Measurements from ENCODE around the gene ATP6V0B.

Gene ATP6V0B

DNA sequence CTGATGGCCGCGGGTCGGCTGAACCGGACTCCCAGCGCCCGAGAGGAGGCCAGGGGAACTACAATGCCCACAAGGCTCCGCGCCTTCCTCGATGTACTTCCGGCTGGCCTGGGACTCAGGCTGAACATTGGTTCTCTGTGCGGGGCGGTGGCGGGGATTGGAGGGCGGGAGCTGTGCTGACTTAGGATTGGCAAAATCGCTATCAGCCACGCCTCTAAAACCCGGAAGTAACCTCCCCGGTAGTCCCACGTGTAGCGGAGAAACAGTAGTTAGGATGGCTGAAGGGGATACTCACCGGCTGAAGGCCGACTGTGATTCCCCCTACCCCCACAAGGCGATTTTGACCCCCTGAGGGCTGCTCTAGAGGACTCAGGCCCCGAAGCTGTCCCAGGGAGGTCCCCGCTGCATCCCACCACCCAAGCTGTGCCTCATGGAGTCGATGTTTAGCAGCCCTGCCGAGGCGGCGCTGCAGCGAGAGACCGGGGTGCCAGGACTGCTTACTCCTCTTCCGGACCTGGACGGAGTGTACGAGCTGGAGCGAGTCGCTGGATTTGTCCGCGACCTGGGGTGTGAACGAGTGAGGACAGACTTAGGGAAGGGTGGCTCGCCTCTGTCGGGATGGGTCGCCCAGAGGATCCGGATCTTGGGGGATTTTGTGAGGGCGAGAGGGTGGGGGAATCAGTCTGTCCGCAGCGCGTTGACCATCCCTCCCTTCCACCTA, 4.9 kb upstream of the ATP6V0B start, which contains the start of gene DPH2:
TSS of gene DPH2 (plus strand) at position 265 of the 721 bp plus-strand sequence. CDS start at position 431, 166 bp downstream.
- peak; percentile 78 for DNase-seq

DNA sequence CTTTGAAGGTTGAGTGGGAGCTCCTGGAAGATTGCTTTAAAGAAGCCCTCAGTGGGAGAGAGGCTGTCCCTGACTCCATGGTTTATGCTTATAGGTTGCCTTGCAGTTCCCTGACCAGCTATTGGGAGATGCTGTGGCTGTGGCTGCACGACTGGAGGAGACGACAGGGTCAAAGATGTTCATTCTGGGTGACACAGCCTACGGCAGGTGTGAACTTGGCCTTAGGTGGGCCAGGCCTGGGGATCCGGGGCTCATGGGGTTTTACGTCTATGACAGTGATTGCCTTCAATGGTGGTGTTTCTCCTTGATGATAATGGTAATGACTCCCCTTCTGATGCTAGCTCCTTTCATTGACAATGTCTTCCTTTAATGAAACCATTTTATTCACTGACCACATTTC, 4.3 kb upstream of the ATP6V0B start:
- no peak for DNase-seq

GRCh38 chr1:43970911-43971310, 3.8 kb upstream of the ATP6V0B start:
- no peak for DNase-seq

- no peak for DNase-seq
Observed at GRCh38 chr1:43971336-43971980, 3.3 kb upstream of the ATP6V0B start.

GRCh38 chr1:43973981-43974442, 748 bp upstream of the ATP6V0B start:
- no peak for DNase-seq

DNA sequence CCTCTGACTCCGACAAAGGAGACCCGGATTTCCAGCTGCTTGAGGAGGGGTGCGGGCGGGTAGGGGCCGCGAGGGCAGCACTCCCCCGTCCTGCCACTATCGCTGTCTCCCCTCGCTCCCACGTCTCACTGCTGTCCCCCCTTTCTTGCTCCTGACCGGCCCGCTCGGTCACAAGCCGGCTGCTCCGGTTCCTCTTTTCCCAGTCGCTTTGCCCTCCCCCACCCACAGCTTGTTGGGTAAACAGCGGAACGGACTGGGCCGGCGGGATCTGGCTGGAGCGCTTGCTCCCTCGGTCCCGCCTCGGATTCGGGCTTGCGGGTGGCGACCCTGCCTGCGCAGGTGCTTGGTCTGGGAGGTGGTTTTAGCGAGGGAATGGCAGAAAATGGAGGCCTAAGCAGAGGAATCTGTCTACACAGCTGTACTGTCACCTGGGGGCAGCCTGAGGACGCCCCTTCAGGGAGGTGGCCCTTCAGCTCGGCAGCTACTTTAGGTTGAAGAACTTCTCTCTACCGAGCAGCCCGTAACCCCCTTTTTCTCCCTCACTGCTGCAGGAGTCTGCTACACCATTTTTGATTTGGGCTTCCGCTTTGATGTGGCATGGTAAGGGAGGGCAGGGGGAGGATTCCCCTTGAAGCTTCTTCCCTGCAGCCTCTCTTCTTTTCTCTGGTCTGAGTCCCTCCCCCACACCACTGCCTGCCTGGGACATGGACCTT, 645 bp downstream of the ATP6V0B start:
- no peak for DNase-seq

GRCh38 chr1:43976045-43976444, 1.3 kb downstream of the ATP6V0B start:
- no peak for DNase-seq

GRCh38 chr1:43976890-43977289, 2.1 kb downstream of the ATP6V0B start:
- no peak for DNase-seq

- DNase-seq, result no peak
Observed at GRCh38 chr1:43977376-43978263, 2.9 kb downstream of the ATP6V0B start.

DNA sequence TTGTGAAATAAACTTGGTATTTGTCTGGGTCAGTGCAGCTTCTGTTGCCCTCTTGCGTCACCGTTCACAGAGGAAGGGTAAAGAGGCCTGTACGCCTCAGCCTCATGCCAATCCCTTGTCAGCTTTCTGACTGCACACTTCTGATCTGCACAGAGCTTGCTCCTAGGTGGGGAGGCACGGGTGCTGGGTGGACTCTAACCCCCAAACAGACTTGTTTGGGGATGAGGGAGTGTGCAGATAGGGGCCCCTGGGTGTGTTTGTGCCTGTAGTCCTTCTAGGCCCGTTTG, 3.4 kb downstream of the ATP6V0B start:
- no peak for DNase-seq

DNA sequence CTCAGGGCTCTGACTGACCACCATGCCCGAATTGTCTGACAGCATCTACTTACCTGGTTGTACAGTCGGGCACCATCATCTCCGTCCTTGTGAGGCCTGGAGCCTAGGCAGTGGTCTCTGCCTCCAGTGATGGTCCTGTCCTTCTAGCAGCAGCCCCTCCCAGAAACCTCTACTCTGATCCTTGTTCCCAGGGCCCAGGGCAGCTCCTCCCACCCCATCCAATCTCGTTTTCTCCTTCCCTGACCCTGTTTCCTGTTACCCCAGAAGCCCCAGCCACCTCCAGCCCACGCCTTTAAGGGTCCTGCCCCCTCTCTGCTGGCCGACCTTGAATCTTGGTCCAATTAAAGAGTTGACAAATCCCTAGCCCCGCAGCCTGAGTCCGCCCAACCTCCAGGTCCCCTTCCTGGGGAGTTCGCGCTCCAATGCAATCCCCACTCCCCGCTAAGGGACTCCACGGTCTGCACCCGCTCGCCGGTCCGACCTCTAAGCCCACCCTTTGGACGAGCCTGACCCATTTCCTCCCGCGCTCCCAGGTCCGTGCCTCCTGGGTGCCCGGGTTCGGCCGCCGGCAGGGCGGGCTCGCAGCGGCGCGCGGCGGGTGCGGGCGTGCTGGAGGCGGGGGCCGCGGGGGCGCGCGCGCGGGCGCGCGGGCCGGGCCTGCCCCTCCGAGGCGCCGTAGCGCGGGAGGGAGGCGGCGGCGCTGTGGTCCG, 3.9 kb downstream of the ATP6V0B start, which contains the start of gene B4GALT2:
TSS of gene B4GALT2 (plus strand) at position 660 of the 710 bp plus-strand sequence. CDS start 1,951 bp downstream, outside the sequence.
- DNase-seq, result no peak

- no peak for DNase-seq
Observed at GRCh38 chr1:43979261-43979527, 4.4 kb downstream of the ATP6V0B start.

GRCh38 chr1:43979528-43980254, 4.9 kb downstream of the ATP6V0B start:
- DNase-seq, result no peak

DNA sequence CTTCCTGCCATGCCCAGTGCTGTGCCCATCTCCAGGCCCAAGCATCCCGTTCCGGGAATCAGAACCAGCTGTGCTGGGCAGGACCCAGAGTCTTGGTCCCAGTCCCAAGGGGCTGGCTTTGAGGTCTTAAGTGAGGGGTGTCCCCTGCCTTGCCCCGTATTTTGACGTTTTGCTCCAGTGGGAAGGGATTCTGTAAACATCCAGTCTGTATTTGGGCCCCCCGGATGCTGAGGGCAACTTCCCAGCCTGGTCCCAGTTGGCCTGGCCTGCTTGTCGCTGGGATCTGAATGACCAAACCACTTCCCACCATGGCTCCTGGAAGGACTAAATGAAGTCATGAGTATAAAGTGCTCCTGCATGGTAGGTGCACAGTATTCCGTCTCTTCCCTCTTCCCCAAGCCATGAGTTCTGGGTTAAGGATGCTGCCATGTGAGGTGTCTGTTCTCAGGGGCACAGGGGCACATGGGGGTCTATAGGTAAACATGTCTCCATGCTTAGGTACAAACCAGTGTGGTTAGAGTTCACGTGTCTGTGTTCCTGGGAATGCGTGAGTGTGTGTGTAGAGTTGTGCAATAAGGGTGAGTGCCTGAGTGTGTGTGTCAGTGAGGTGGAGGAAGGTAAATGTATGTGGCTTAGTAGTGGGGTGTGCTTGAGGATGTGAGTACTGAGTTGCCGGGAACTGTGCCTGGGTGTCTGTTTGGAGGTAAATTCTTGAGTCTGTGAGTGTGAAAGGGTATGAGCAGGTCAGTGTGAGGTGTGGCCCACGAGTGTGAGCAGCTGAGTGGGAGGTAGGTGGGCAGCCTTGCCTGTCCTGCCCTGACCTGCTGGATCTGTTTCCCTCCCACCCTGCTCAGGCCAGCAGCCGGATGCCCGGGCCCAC, 5.7 kb downstream of the ATP6V0B start:
- no peak for DNase-seq

- no peak for DNase-seq
Observed at GRCh38 chr1:43981135-43981491, 6.4 kb downstream of the ATP6V0B start.

DNA sequence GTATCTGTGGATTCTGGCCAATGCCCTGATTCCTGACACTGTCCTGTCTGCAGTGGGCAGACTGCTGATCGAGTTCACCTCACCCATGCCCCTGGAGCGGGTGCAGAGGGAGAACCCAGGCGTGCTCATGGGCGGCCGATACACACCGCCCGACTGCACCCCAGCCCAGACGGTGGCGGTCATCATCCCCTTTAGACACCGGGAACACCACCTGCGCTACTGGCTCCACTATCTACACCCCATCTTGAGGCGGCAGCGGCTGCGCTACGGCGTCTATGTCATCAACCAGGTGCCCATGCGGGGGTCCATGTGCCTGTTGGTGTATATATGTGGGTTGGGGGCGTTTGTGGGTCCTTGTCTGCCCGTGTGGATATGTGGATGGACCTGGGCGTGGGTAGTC, 6.9 kb downstream of the ATP6V0B start:
- DNase-seq, result no peak

DNA sequence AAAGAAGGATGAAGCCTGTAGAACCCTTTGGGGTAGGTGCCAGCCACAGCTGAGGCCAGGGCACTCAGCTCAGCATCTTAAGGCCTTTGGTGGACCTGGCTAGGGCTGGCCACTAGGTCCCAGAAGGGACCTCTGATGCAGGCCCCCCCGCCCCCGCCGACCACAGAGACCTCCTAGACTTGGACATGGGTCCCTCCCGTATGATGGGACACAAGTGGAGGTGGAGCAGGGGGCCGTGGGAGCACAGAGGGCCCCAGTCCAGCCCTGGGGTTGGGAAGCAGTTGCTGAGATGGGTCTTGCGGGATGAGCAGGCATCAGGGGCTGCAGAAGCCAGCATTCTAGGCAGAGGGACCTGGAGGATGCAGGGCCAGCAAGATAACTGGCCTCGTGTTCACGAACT, 7.5 kb downstream of the ATP6V0B start:
- no peak for DNase-seq

DNA sequence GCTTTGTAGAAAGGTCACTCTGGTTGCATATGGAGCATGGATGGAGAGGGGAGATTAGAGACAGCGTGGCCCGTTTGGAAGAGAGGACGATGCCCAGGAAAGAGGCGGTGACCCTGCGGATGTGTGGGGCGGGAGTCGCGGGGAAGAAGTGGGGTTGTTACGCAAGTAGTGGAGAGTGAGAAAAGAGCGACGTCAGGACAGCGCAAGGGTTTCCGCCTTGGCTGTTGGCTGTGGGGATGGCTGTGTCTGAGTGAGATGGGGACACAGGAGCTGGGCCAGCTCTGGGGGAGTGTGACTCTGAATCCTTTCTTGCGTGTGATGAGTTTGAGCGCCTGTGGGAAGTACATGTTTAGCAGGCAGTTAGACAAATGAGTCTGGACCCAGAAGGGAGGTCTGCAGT, 8.0 kb downstream of the ATP6V0B start:
- DNase-seq, result no peak

DNA sequence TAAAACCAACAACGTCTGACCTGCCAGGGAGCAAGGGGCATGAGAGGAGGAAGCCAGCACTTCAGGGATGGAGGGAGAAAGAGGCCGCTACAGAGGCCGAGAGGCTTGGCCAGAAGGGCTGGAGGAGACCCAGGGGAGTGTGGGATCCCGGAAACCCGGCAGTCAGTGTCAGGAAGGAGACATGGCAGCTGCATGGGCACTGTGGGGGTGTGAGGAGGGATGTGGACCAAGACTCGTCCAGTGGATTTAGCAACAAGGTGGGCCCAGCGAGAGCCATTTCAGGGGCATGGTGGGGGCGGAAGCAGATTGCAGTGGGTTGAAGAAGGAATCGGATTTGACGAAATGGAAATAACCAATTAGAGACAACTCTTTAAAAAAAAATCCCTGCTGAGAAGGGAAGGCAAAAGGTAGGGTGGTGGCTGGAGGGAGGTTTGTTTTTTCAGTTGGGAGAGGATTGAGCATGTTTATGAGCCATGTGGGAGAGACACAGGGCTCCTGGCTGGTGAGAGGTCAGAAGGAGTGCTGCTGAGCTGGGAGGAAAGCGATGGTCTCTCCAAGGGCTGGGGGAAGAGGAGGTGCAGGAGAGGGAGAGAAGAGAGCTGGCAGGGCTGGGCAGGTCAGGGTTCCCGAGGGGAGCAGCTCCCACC, 8.6 kb downstream of the ATP6V0B start:
- no peak for DNase-seq

GRCh38 chr1:43984855-43985254, 10.1 kb downstream of the ATP6V0B start:
- no peak for DNase-seq
